ENCODE data around the gene ERAL1.

DNA sequence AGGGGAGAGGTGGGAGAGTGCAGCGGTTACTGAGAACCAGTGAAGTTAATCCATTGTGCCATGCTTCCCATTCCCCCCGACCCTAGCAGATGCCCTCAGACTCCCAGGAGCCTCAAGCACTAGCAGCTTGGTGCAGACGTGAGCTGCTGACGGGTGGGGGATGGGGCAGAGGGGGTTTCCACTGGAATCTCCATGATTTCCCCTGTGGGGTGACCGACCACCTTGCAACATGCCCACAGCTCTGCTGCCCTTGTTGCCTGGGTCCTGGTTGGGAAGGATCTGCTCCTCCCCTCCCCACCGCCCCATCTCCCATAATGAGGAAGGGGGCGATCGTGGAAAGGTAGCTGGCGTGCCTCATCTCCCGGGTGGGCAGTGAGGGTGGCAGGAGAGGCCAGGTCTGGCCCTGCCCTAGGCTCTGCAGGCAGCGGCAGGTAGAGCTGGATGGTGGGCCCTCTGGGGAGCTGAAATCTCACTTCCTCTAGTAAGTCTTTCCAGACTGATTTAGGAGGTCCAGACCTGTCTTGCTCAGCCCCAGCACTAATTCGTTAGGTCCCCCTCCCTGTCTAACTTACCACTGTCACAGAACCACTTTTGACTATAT lies 33.2 kb downstream of the ERAL1 start:
- TF ChIP-seq, protein P1, sequence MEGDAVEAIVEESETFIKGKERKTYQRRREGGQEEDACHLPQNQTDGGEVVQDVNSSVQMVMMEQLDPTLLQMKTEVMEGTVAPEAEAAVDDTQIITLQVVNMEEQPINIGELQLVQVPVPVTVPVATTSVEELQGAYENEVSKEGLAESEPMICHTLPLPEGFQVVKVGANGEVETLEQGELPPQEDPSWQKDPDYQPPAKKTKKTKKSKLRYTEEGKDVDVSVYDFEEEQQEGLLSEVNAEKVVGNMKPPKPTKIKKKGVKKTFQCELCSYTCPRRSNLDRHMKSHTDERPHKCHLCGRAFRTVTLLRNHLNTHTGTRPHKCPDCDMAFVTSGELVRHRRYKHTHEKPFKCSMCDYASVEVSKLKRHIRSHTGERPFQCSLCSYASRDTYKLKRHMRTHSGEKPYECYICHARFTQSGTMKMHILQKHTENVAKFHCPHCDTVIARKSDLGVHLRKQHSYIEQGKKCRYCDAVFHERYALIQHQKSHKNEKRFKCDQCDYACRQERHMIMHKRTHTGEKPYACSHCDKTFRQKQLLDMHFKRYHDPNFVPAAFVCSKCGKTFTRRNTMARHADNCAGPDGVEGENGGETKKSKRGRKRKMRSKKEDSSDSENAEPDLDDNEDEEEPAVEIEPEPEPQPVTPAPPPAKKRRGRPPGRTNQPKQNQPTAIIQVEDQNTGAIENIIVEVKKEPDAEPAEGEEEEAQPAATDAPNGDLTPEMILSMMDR (conservative IDR thresholded peaks at IDR 0.05): no peak
- no peak for TF ChIP-seq EZH2 (IDR thresholded peaks at IDR 0.05; ENCODE audit: low read depth)
